Epithelial cell of esophagus (primary cell): Measurements from ENCODE around the gene CTNND2.
A peak's percentile ranks its signal among the peaks of the same experiment; 100 is the strongest.

Experiments used
- DNase-seq: peaks from one replicate; pipeline ENCODE4 v3.0.0; 2010; ENCODE audit warnings: low read depth
- H3K4me3 ChIP-seq: 2 replicates; pipeline ENCODE4 v1.5.1; 2011; ENCODE audit warnings: mild to moderate bottlenecking, low read length, control low read depth
- TF ChIP-seq, protein P1 (sequence below): IDR thresholded peaks from 2 replicates; pipeline ENCODE4 v1.5.1; 2011; ENCODE audit warnings: low read depth, mild to moderate bottlenecking, low read length, control low read depth, inconsistent platforms; ENCODE audit not compliant: insufficient read depth; ENCODE audit errors: missing control alignments

The CTNND2 gene

DNA sequence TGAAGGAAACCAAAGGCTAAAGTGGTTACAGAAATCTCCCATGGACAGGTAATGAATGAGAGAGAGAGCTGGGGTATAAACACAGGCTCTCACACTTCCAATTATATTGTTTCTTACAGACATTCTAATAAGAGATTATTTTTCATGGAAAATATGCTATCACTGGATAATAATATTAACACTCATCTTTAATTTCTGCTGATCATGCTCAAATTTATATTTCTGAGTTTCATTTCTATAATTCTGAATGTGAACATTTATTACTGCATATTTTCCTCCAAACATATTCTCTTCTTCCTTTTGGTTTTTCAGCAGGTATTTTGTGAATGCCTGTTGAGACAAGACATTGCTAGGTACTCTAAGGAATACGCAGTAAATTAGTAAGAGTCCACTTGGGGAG lies 733.0 kb downstream of the CTNND2 start:
- no peak overlapping the region for H3K4me3 ChIP-seq
- TF ChIP-seq, protein P1, sequence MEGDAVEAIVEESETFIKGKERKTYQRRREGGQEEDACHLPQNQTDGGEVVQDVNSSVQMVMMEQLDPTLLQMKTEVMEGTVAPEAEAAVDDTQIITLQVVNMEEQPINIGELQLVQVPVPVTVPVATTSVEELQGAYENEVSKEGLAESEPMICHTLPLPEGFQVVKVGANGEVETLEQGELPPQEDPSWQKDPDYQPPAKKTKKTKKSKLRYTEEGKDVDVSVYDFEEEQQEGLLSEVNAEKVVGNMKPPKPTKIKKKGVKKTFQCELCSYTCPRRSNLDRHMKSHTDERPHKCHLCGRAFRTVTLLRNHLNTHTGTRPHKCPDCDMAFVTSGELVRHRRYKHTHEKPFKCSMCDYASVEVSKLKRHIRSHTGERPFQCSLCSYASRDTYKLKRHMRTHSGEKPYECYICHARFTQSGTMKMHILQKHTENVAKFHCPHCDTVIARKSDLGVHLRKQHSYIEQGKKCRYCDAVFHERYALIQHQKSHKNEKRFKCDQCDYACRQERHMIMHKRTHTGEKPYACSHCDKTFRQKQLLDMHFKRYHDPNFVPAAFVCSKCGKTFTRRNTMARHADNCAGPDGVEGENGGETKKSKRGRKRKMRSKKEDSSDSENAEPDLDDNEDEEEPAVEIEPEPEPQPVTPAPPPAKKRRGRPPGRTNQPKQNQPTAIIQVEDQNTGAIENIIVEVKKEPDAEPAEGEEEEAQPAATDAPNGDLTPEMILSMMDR: no peak
- DNase-seq: no peak

DNA sequence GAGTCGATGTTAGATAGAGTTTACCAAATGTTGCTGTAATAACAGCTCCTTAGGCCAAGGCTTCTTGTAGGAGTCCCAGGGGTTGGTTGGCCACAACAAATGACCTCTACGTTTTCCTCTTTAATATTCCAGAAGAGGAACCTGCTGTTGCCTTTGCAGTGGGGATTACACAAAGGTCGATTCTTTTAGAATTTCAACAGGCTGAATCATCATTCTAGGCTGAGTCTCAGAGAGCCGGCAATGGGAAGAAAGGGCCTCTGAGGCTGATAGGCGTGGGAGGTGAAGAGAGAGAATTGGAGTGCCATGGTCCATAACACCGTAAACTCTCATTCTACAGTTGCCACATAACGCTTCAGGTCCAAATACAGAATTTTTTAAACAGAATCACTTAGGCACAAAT lies 737.3 kb downstream of the CTNND2 start:
- H3K4me3 ChIP-seq: no peak overlapping the region
- DNase-seq: peak; percentile 5
- TF ChIP-seq, protein P1: no peak

DNA sequence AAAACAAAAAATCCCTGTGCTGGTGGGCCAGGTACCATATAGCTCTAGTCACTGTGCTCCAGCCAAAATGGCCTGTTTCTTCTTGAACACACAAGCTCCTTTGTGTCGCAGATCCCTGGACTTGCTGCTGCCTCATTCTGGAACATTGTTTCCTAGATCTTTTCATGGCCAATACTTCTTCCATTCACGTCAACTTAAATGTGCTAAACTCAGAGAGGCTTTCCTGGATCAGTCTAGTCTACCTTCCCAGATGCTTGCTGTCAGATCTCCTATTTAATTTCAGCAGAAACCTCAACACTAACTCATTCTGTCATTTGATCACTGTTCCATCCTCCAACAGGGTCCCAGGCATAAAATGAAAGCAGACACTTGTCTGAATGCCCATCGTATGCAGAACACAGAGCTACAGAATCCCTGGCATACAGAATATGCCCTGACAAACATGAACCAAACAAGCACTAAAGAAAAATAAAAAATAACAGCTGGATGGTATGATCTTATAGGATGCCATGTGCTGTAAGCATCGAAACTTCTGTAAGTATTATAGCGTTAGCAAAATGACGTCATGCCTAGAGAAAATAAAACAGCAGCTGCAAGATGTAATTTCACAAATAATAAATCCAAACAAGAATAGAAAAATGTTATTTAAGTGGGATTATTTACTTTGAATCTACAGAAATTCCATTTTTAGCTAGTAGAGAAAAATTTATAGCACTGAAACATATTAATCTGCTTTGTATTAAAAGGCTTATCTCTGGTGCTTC lies 739.5 kb downstream of the CTNND2 start:
- no peak for DNase-seq
- TF ChIP-seq, protein P1: no peak
- H3K4me3 ChIP-seq: no peak overlapping the region

DNA sequence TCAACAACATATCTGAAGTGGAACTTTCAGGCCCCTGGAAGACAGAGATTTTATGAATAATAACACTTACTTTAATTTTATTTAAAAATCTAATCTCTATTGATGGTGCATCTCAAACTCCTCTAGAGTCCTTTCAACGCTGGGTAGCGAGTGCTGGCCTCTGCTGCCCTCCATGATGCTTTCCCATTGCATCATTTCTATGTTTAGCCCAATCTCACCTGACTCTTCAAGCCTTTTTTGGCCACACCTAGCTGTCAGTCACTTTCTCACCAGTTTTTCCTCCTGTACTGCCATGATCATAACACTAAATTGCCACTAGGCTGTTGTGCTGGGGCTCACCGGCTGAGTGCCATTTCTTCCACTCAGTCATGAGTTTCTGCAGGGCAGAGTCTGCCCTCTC lies 747.1 kb downstream of the CTNND2 start:
- H3K4me3 ChIP-seq: no peak overlapping the region
- TF ChIP-seq, protein P1: no peak
- DNase-seq: no peak

DNA sequence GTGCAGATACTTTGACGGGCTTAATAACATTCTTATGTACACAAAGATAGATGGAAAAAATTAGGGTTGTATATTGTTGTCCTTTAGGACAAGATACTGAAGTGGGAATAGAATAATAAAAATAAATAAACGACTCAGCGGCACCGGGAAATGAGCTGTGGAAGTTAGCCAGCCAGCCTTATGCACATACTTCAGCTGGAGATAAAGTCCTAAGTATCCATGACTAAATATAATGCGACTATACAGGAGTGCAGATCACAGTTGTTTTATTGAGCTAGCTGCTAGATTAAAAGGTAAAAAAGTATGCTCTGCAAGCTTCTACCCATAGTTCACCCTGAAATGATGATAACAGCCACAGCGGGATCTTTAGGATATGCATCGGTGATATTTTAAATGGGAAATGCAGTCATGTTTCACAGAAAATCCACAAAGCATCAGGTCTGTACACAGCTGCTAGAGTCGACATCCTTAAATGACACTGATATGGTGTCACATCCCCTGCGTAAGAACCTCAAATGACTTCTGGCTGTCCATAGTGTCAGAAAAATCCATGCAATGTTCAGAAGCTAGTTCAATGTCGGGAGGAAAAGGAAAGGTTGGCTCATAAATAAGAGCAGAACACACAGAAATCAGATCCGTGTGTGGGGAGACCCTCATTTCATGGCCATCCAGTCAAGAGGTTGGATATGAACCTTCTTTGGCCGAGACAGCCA lies 750.4 kb downstream of the CTNND2 start:
- TF ChIP-seq, protein P1: no peak
- DNase-seq: no peak
- no peak overlapping the region for H3K4me3 ChIP-seq

DNA sequence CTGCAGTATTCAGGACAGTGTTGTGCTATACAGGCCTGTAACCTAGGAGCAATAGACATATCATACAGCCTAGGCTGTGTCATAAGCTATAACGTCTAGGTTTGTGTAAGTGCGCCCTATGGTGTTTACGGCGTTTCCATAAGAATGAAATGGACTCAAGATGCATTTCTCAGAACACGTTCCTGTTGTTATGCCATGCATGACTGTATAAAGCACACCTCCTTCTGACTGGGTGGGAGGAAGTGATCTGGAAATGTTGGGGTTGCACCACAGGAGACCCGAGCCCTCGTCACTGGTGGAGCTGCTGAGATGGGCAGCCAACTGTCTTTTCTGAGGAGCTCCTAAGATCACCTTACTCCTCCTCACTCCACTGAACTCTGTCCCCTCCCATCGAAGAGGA lies 751.9 kb downstream of the CTNND2 start:
- TF ChIP-seq, protein P1: no peak
- no peak overlapping the region for H3K4me3 ChIP-seq
- no peak for DNase-seq
